Activated CD4-positive, alpha-beta memory T cell treated with anti-CD3 and anti-CD28 coated beads, Interleukin-2, amount 10 ng/mL, durations not matched to agents 7 days and 5 days (primary cell): Measurements from ENCODE around the gene LHFPL6. TPM values are rescaled to one million over a fixed set of nuclear protein-coding genes. Genes with fewer than 3 reads are reported as not detected.

ENCODE experiments used
- CTCF ChIA-PET: fragments of 350-600 bp; sonication (Branson Sonifier 250); formaldehyde crosslinking; loops from one replicate; lab custom pipeline; 2021; ENCODE audit warnings: antibody characterized with exemption, inconsistent platforms; lab: Charles Lee
- POLR2A ChIA-PET: fragments of 350-600 bp; sonication (Branson Sonifier 250); formaldehyde crosslinking; loops from one replicate; lab custom pipeline; 2021; ENCODE audit warnings: antibody characterized with exemption; lab: Charles Lee
- DNase-seq: peaks from one replicate; pipeline ENCODE4 v3.0.0-alpha.2; 2020
- H3K27ac Mint-ChIP-seq: one replicate; pipeline ENCODE4 v1.8.0; 2021; ENCODE audit warnings: mild to moderate bottlenecking, mixed read lengths
- H3K27me3 Mint-ChIP-seq: one replicate; pipeline ENCODE4 v1.8.0; 2021; ENCODE audit warnings: mixed read lengths
- H3K36me3 Mint-ChIP-seq: one replicate; pipeline ENCODE4 v1.8.0; 2021; ENCODE audit warnings: low read depth, mixed read lengths
- H3K4me1 Mint-ChIP-seq: one replicate; pipeline ENCODE4 v1.8.0; 2021; ENCODE audit warnings: mixed read lengths
- H3K4me3 Mint-ChIP-seq: one replicate; pipeline ENCODE4 v1.8.0; 2021; ENCODE audit warnings: mild to moderate bottlenecking, mixed read lengths
- H3K9me3 Mint-ChIP-seq: one replicate; pipeline ENCODE4 v1.8.0; 2021; ENCODE audit warnings: mixed read lengths
- total RNA-seq, 2 experiments: library from RNA; stranded (reverse); gene quantifications; one replicate each; pipeline ENCODE4 v1.2.3, GENCODE V29; 2021

Gene LHFPL6
- total RNA-seq, 2 experiments from 2014 or later = 1.1 to 1.2 TPM

- Mint-ChIP-seq H3K4me1 (peaks cover 3% of the 10 kb centered on the region), H3K27me3 (peaks cover 9% of the 10 kb centered on the region), H3K4me3 (no peak overlapping the region), H3K9me3 (no peaks in the 10 kb centered on the region), H3K36me3 (no peaks in the 10 kb centered on the region), H3K27ac (no peak overlapping the region)
- ChIA-PET POLR2A (no interaction called here), CTCF (no interaction called here)
- no peak for DNase-seq
These were observed 221.5 kb downstream of the LHFPL6 start for GRCh38 chr13:39381456-39381855.

GRCh38 chr13:39379667-39380655 lies 223.0 kb downstream of the LHFPL6 start:
- H3K4me1 Mint-ChIP-seq = peaks cover 3% of the 10 kb centered on the region
- ChIA-PET CTCF (no interaction called here), POLR2A (no interaction called here)
- no peaks in the 10 kb centered on the region for H3K9me3 Mint-ChIP-seq
- H3K4me3 Mint-ChIP-seq = no peak overlapping the region
- no peak overlapping the region for H3K27ac Mint-ChIP-seq
- H3K27me3 Mint-ChIP-seq = peaks cover 9% of the 10 kb centered on the region
- no peak for DNase-seq
- H3K36me3 Mint-ChIP-seq = no peaks in the 10 kb centered on the region

GRCh38 chr13:39379118-39379517 lies 223.9 kb downstream of the LHFPL6 start:
- no peaks in the 10 kb centered on the region for H3K9me3 Mint-ChIP-seq

GRCh38 chr13:39378306-39378705 lies 224.7 kb downstream of the LHFPL6 start:
- H3K36me3 Mint-ChIP-seq = no peaks in the 10 kb centered on the region
- no peaks in the 10 kb centered on the region for H3K9me3 Mint-ChIP-seq
- POLR2A ChIA-PET = no interaction called here
- CTCF ChIA-PET = no interaction called here
- peaks cover 9% of the 10 kb centered on the region for H3K27me3 Mint-ChIP-seq
- no peak overlapping the region for H3K27ac Mint-ChIP-seq
- peaks cover 3% of the 10 kb centered on the region for H3K4me1 Mint-ChIP-seq
- H3K4me3 Mint-ChIP-seq = no peak overlapping the region
- DNase-seq = no peak

More at GRCh38 chr13:39379118-39379517, 223.9 kb downstream of the LHFPL6 start:
- Mint-ChIP-seq H3K27me3 (peaks cover 9% of the 10 kb centered on the region), H3K4me3 (no peak overlapping the region), H3K36me3 (no peaks in the 10 kb centered on the region), H3K4me1 (peaks cover 3% of the 10 kb centered on the region), H3K27ac (no peak overlapping the region)
- ChIA-PET CTCF (no interaction called here), POLR2A (no interaction called here)
- no peak for DNase-seq

GRCh38 chr13:39377699-39378098 lies 225.3 kb downstream of the LHFPL6 start:
- no peaks in the 10 kb centered on the region for H3K9me3 Mint-ChIP-seq
- no peak overlapping the region for H3K27ac Mint-ChIP-seq
- peaks cover 3% of the 10 kb centered on the region for H3K4me1 Mint-ChIP-seq
- CTCF ChIA-PET = no interaction called here
- POLR2A ChIA-PET = no interaction called here
- no peaks in the 10 kb centered on the region for H3K36me3 Mint-ChIP-seq
- DNase-seq = no peak
- H3K27me3 Mint-ChIP-seq = peaks cover 9% of the 10 kb centered on the region
- H3K4me3 Mint-ChIP-seq = no peak overlapping the region

GRCh38 chr13:39376076-39376475 lies 226.9 kb downstream of the LHFPL6 start:
- H3K36me3 Mint-ChIP-seq = no peaks in the 10 kb centered on the region
- no peak for DNase-seq
- no peak overlapping the region for H3K4me3 Mint-ChIP-seq
- no peak overlapping the region for H3K27ac Mint-ChIP-seq
- H3K27me3 Mint-ChIP-seq = peaks cover 9% of the 10 kb centered on the region
- peaks cover 3% of the 10 kb centered on the region for H3K4me1 Mint-ChIP-seq
- ChIA-PET POLR2A (no interaction called here), CTCF (no interaction called here)
- H3K9me3 Mint-ChIP-seq = no peaks in the 10 kb centered on the region

GRCh38 chr13:39375601-39376000 lies 227.4 kb downstream of the LHFPL6 start:
- no peak overlapping the region for H3K27ac Mint-ChIP-seq
- no peaks in the 10 kb centered on the region for H3K9me3 Mint-ChIP-seq
- no peak overlapping the region for H3K4me3 Mint-ChIP-seq
- peaks cover 9% of the 10 kb centered on the region for H3K27me3 Mint-ChIP-seq
- DNase-seq = no peak
- no peaks in the 10 kb centered on the region for H3K36me3 Mint-ChIP-seq
- POLR2A ChIA-PET = no interaction called here
- H3K4me1 Mint-ChIP-seq = peaks cover 3% of the 10 kb centered on the region
- CTCF ChIA-PET = no interaction called here

- no peaks in the 10 kb centered on the region for H3K36me3 Mint-ChIP-seq
These were observed 228.2 kb downstream of the LHFPL6 start for GRCh38 chr13:39374741-39375189.

GRCh38 chr13:39373145-39373544 lies 229.8 kb downstream of the LHFPL6 start:
- Mint-ChIP-seq H3K4me3 (no peak overlapping the region), H3K4me1 (no peaks in the 10 kb centered on the region)

More at GRCh38 chr13:39374741-39375189, 228.2 kb downstream of the LHFPL6 start:
- Mint-ChIP-seq H3K27me3 (peaks cover 9% of the 10 kb centered on the region), H3K9me3 (no peaks in the 10 kb centered on the region), H3K4me3 (no peak overlapping the region), H3K4me1 (peaks cover 3% of the 10 kb centered on the region), H3K27ac (no peak overlapping the region)
- ChIA-PET POLR2A (no interaction called here), CTCF (no interaction called here)
- no peak for DNase-seq

GRCh38 chr13:39371706-39372105 lies 231.3 kb downstream of the LHFPL6 start:
- no peaks in the 10 kb centered on the region for H3K4me1 Mint-ChIP-seq
- POLR2A ChIA-PET = no interaction called here
- H3K36me3 Mint-ChIP-seq = no peaks in the 10 kb centered on the region
- H3K9me3 Mint-ChIP-seq = no peaks in the 10 kb centered on the region
- no peak overlapping the region for H3K4me3 Mint-ChIP-seq
- H3K27me3 Mint-ChIP-seq = peaks cover 2% of the 10 kb centered on the region
- CTCF ChIA-PET = interaction anchor here (1.3 kb wide), 1 partner anchor 240 kb away, joined by 5 read pairs; no protein-coding TSS in a partner anchor
- H3K27ac Mint-ChIP-seq = no peak overlapping the region
- DNase-seq = no peak

More at GRCh38 chr13:39373145-39373544, 229.8 kb downstream of the LHFPL6 start:
- H3K27me3 Mint-ChIP-seq = peaks cover 9% of the 10 kb centered on the region
- no peak for DNase-seq
- no peaks in the 10 kb centered on the region for H3K9me3 Mint-ChIP-seq
- CTCF ChIA-PET = no interaction called here
- POLR2A ChIA-PET = no interaction called here
- H3K36me3 Mint-ChIP-seq = no peaks in the 10 kb centered on the region
- no peak overlapping the region for H3K27ac Mint-ChIP-seq

- H3K27me3 Mint-ChIP-seq = peaks cover 1% of the 10 kb centered on the region
- no peak overlapping the region for H3K27ac Mint-ChIP-seq
- H3K4me3 Mint-ChIP-seq = no peak overlapping the region
- no peaks in the 10 kb centered on the region for H3K4me1 Mint-ChIP-seq
- ChIA-PET CTCF (no interaction called here), POLR2A (no interaction called here)
- H3K36me3 Mint-ChIP-seq = no peaks in the 10 kb centered on the region
- DNase-seq = no peak
- no peaks in the 10 kb centered on the region for H3K9me3 Mint-ChIP-seq
These were observed 232.4 kb downstream of the LHFPL6 start for GRCh38 chr13:39370554-39370953.

GRCh38 chr13:39370048-39370447 lies 232.9 kb downstream of the LHFPL6 start:
- Mint-ChIP-seq H3K36me3 (no peaks in the 10 kb centered on the region), H3K4me1 (no peaks in the 10 kb centered on the region), H3K27ac (no peak overlapping the region), H3K4me3 (no peak overlapping the region), H3K27me3 (peaks cover 1% of the 10 kb centered on the region), H3K9me3 (no peaks in the 10 kb centered on the region)
- DNase-seq = no peak
- CTCF ChIA-PET = no interaction called here
- POLR2A ChIA-PET = no interaction called here

GRCh38 chr13:39369161-39369890 lies 233.7 kb downstream of the LHFPL6 start:
- Mint-ChIP-seq H3K36me3 (no peaks in the 10 kb centered on the region), H3K4me3 (no peak overlapping the region), H3K4me1 (no peaks in the 10 kb centered on the region), H3K27me3 (peaks cover 1% of the 10 kb centered on the region), H3K9me3 (no peaks in the 10 kb centered on the region), H3K27ac (no peak overlapping the region)
- ChIA-PET CTCF (no interaction called here), POLR2A (no interaction called here)
- DNase-seq = no peak
